ENCODE data around the gene IMMP2L. TPM values are rescaled to one million over a fixed set of nuclear protein-coding genes. Genes with fewer than 3 reads are reported as not detected.

The IMMP2L gene
- total RNA-seq, 1 experiment from 2014 or later: 13.6 TPM

DNA sequence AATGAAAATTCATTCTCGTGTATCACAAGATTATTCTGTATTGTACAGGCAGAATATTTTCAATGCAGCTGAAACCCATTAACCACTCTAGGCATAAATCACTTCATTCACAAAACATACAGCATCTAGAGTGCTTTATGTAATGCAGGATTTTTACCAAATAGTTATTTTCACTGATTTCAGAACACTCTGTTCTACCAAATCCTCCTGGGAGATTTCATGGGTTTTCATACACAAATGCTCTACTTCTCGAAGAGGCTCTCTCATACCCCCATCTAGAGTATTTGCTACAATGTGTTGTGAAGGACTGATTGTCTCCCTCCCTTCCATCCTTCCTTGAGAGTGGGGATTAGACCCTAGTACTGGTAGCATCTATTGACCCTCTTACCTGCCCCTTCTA, 680.6 kb downstream of the IMMP2L start:
- H3K27ac Mint-ChIP-seq: no peak overlapping the region
- ATAC-seq: no peak
- DNase-seq (ENCODE audit: low spot score): no peak
- no peak overlapping the region for H3K4me3 Mint-ChIP-seq
- no peaks in the 10 kb centered on the region for H3K27me3 Mint-ChIP-seq (ENCODE audit: low read depth)
- H3K4me1 Mint-ChIP-seq: no peaks in the 10 kb centered on the region
- H3K9me3 Mint-ChIP-seq: no peaks in the 10 kb centered on the region
- TF ChIP-seq ZNF416 (CRISPR knock-in tag; IDR thresholded peaks at IDR 0.05): no peak
- TF ChIP-seq IRF2 (CRISPR knock-in tag; IDR thresholded peaks at IDR 0.05; ENCODE audit: borderline replicate concordance, low read depth): no peak
- TF ChIP-seq NFATC4 (CRISPR knock-in tag; IDR thresholded peaks at IDR 0.05): no peak
- no peak for TF ChIP-seq TCF7 (CRISPR knock-in tag; IDR thresholded peaks at IDR 0.05; ENCODE audit: low read depth)
- no peak for TF ChIP-seq MXD4 (CRISPR knock-in tag; IDR thresholded peaks at IDR 0.05; ENCODE audit: borderline replicate concordance)
- TF ChIP-seq, protein P1, sequence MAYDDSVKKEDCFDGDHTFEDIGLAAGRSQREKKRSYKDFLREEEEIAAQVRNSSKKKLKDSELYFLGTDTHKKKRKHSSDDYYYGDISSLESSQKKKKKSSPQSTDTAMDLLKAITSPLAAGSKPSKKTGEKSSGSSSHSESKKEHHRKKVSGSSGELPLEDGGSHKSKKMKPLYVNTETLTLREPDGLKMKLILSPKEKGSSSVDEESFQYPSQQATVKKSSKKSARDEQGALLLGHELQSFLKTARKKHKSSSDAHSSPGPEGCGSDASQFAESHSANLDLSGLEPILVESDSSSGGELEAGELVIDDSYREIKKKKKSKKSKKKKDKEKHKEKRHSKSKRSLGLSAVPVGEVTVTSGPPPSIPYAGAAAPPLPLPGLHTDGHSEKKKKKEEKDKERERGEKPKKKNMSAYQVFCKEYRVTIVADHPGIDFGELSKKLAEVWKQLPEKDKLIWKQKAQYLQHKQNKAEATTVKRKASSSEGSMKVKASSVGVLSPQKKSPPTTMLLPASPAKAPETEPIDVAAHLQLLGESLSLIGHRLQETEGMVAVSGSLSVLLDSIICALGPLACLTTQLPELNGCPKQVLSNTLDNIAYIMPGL (CRISPR knock-in tag; IDR thresholded peaks at IDR 0.05): no peak
- no peak for TF ChIP-seq ELF4 (CRISPR knock-in tag; IDR thresholded peaks at IDR 0.05; ENCODE audit: low read depth)
- no peak for TF ChIP-seq ESRRA (CRISPR knock-in tag; IDR thresholded peaks at IDR 0.05; ENCODE audit: borderline replicate concordance)
- TF ChIP-seq, protein P2, sequence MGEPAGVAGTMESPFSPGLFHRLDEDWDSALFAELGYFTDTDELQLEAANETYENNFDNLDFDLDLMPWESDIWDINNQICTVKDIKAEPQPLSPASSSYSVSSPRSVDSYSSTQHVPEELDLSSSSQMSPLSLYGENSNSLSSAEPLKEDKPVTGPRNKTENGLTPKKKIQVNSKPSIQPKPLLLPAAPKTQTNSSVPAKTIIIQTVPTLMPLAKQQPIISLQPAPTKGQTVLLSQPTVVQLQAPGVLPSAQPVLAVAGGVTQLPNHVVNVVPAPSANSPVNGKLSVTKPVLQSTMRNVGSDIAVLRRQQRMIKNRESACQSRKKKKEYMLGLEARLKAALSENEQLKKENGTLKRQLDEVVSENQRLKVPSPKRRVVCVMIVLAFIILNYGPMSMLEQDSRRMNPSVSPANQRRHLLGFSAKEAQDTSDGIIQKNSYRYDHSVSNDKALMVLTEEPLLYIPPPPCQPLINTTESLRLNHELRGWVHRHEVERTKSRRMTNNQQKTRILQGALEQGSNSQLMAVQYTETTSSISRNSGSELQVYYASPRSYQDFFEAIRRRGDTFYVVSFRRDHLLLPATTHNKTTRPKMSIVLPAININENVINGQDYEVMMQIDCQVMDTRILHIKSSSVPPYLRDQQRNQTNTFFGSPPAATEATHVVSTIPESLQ (CRISPR knock-in tag; IDR thresholded peaks at IDR 0.05): no peak
- TF ChIP-seq, protein P3, sequence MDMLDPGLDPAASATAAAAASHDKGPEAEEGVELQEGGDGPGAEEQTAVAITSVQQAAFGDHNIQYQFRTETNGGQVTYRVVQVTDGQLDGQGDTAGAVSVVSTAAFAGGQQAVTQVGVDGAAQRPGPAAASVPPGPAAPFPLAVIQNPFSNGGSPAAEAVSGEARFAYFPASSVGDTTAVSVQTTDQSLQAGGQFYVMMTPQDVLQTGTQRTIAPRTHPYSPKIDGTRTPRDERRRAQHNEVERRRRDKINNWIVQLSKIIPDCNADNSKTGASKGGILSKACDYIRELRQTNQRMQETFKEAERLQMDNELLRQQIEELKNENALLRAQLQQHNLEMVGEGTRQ (CRISPR knock-in tag; IDR thresholded peaks at IDR 0.05): no peak
- no peak for TF ChIP-seq JAZF1 (CRISPR knock-in tag; IDR thresholded peaks at IDR 0.05)
- TF ChIP-seq, protein P4, sequence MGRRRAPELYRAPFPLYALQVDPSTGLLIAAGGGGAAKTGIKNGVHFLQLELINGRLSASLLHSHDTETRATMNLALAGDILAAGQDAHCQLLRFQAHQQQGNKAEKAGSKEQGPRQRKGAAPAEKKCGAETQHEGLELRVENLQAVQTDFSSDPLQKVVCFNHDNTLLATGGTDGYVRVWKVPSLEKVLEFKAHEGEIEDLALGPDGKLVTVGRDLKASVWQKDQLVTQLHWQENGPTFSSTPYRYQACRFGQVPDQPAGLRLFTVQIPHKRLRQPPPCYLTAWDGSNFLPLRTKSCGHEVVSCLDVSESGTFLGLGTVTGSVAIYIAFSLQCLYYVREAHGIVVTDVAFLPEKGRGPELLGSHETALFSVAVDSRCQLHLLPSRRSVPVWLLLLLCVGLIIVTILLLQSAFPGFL (CRISPR knock-in tag; IDR thresholded peaks at IDR 0.05; ENCODE audit: borderline replicate concordance): no peak
- TF ChIP-seq, protein P5, sequence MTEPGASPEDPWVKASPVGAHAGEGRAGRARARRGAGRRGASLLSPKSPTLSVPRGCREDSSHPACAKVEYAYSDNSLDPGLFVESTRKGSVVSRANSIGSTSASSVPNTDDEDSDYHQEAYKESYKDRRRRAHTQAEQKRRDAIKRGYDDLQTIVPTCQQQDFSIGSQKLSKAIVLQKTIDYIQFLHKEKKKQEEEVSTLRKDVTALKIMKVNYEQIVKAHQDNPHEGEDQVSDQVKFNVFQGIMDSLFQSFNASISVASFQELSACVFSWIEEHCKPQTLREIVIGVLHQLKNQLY (CRISPR knock-in tag; IDR thresholded peaks at IDR 0.05): no peak
- TF ChIP-seq, protein P6, sequence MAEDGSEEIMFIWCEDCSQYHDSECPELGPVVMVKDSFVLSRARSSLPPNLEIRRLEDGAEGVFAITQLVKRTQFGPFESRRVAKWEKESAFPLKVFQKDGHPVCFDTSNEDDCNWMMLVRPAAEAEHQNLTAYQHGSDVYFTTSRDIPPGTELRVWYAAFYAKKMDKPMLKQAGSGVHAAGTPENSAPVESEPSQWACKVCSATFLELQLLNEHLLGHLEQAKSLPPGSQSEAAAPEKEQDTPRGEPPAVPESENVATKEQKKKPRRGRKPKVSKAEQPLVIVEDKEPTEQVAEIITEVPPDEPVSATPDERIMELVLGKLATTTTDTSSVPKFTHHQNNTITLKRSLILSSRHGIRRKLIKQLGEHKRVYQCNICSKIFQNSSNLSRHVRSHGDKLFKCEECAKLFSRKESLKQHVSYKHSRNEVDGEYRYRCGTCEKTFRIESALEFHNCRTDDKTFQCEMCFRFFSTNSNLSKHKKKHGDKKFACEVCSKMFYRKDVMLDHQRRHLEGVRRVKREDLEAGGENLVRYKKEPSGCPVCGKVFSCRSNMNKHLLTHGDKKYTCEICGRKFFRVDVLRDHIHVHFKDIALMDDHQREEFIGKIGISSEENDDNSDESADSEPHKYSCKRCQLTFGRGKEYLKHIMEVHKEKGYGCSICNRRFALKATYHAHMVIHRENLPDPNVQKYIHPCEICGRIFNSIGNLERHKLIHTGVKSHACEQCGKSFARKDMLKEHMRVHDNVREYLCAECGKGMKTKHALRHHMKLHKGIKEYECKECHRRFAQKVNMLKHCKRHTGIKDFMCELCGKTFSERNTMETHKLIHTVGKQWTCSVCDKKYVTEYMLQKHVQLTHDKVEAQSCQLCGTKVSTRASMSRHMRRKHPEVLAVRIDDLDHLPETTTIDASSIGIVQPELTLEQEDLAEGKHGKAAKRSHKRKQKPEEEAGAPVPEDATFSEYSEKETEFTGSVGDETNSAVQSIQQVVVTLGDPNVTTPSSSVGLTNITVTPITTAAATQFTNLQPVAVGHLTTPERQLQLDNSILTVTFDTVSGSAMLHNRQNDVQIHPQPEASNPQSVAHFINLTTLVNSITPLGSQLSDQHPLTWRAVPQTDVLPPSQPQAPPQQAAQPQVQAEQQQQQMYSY (CRISPR knock-in tag; IDR thresholded peaks at IDR 0.05): no peak
- no peak for TF ChIP-seq EMX1 (CRISPR knock-in tag; IDR thresholded peaks at IDR 0.05)
- TF ChIP-seq JUN (CRISPR knock-in tag; IDR thresholded peaks at IDR 0.05): no peak
- TF ChIP-seq KAT7 (CRISPR knock-in tag; IDR thresholded peaks at IDR 0.05; ENCODE audit: borderline replicate concordance): no peak
- TF ChIP-seq, protein P7, sequence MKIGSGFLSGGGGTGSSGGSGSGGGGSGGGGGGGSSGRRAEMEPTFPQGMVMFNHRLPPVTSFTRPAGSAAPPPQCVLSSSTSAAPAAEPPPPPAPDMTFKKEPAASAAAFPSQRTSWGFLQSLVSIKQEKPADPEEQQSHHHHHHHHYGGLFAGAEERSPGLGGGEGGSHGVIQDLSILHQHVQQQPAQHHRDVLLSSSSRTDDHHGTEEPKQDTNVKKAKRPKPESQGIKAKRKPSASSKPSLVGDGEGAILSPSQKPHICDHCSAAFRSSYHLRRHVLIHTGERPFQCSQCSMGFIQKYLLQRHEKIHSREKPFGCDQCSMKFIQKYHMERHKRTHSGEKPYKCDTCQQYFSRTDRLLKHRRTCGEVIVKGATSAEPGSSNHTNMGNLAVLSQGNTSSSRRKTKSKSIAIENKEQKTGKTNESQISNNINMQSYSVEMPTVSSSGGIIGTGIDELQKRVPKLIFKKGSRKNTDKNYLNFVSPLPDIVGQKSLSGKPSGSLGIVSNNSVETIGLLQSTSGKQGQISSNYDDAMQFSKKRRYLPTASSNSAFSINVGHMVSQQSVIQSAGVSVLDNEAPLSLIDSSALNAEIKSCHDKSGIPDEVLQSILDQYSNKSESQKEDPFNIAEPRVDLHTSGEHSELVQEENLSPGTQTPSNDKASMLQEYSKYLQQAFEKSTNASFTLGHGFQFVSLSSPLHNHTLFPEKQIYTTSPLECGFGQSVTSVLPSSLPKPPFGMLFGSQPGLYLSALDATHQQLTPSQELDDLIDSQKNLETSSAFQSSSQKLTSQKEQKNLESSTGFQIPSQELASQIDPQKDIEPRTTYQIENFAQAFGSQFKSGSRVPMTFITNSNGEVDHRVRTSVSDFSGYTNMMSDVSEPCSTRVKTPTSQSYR (CRISPR knock-in tag; IDR thresholded peaks at IDR 0.05): no peak
- no peaks in the 10 kb centered on the region for H3K36me3 Mint-ChIP-seq
- CTCF ChIA-PET: no interaction called here
- POLR2A ChIA-PET: no interaction called here

All from WTC11 (cell line).